CD4-positive, alpha-beta T cell treated with Interleukin-21 for 1 hour (primary cell): Measurements from ENCODE around the gene TRIM52.
A peak's percentile ranks its signal among the peaks of the same experiment; 100 is the strongest.

Experiments used
- DNase-seq: peaks from one replicate; pipeline ENCODE4 v3.0.0-alpha.2; 2020

Gene TRIM52

DNA sequence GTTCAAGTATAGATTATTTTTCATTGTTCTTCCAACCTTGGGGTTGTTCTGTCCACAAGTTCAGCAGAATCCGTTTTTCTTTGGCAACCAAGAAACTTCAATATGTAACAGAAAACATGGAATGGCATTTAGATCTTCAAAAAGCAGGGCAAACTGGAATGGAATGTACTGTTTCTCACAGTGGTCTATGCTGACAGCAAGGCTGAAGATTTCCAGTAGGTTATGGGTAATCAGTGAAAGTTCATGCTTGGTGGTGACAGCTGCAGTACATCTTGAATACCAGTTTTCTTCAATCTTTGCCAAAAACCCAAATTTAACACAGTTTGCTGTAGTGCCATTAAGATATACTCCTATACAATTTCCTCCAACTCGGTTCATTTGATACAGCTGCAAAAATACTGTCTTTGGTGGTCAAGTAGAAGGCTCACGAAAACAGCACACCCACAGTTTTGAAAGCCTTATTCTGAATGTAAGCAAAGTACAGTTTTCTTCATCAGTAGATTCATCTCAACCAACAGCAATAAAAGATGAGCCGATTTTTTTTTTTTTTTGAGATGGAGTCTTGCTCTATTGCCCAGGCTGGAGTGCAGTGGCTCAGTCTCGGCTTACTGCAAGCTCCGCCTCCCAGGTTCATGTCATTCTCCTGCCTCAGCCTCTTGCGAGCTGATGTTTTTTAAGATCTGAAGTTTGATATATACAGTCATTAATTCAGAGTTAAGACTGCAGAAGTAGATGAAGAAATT, 4.9 kb downstream of the TRIM52 start:
- no peak for DNase-seq

DNA sequence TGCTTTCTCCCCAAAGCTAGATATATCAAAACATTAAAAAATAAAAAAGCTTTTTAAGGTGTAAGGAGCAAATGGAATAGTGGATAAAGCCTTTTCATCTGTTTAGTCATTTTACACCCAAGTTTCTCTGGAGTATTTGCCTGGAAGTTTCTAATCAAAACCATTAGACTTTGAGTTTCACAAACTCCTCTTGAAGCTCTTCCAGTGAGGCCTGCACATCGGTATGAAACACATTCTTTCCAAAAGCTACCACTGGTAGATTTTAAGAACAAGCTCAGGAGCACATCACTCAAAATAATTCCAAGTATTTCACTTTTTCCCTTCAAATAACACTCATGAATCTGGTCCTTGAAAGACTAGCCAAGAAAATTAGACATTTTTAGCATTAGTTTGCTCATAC, 5.7 kb downstream of the TRIM52 start:
- DNase-seq, result no peak

DNA sequence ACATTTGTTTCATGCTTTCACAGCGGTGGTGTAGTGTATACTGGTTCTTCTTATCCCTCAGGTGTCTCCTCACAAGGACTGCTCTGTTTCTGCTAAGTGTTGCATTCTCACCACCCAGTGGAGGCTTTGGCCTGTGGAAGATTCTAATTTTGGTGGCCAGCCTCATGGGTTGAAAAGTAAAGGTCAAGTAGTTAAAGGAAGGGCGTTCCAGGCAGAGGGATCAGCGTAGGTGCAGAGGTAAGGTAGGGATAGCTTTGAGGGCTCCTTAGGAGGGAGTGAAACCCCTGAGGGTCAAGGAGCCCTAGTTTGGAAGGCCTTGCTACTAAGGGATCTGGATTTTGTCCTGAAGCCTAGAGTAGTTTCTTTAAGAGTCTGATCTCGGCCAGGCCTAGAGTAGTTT, 12.7 kb downstream of the TRIM52 start:
- DNase-seq, result no peak

DNA sequence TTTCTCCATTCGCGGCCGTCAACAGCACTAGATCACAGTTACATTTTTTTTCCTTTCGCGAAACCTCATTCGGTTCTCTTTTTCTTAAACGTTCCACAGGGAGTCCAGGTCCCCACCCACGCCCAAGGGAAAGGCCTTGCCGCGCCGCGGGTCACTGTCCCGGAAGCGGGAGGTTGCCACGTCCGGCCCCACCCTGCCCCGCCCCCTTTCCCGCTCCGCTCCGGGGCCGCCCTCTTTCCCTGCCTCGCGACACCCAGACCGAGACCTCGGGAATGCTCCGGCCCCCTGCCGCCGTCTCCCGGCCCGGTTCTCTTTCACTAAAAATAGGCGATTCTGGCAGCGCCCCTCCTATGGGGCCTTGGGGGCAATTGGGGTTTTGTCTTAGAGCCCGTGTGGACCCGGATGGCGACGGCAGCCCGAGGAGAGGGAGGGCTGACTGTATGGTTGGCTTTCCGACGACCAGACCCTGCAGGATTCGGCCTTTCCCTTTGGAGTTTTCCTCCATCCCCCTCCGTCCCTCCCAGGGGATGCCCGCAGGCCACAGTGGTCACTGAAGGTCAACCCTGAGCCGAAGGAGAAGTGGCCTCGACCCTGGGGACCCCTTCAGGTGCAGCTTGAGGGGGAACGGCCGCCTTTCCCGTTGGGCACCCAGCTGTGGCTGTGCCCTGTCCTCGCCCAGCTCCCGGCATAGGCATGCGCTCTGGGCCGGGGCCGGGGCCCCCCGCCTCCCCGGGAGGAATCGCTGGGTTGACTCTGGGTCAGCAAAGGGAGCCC, 14.5 kb downstream of the TRIM52 start:
- DNase-seq, result peak; percentile 72

DNA sequence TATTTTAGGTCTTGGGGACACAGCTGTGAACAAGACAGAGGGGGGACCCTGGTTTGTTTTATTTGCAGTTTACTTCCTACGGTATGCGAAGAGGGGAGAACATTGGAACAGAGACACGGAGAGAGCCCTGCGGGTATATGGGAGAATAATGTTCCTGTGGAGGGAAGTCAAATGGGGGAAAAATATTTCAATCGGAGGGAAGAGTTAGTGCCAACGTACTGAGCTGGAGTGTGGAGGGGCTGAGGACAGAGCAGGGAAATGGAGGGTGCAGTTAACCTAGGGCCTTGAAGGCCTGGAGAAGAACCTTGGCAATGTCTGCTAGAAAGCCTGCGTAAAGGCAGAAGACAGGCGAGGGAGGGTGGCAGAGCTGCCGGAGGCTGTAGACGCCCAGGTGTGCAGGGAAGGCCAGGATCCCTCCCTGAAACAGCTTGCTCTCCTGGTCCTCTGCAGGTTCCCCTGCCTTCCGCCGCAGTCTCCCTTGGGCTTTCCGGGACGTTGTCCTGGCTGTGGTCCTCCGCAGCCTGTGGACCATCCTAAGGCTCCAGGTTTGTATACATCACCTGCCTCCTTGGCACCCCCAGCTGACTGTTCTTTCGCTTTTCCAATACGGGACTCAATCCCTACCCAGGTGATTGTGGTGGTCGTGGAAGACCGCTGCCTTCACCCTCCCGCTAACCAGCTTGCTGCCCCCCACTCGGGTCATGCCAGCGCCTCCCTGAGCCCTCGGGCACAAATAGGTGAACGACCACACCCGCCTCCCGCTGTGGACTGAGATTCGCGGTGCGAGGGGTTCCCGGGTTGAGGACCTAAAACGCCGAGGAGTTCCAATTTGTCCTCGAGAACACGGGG, 15.3 kb downstream of the TRIM52 start:
- DNase-seq, result no peak

DNA sequence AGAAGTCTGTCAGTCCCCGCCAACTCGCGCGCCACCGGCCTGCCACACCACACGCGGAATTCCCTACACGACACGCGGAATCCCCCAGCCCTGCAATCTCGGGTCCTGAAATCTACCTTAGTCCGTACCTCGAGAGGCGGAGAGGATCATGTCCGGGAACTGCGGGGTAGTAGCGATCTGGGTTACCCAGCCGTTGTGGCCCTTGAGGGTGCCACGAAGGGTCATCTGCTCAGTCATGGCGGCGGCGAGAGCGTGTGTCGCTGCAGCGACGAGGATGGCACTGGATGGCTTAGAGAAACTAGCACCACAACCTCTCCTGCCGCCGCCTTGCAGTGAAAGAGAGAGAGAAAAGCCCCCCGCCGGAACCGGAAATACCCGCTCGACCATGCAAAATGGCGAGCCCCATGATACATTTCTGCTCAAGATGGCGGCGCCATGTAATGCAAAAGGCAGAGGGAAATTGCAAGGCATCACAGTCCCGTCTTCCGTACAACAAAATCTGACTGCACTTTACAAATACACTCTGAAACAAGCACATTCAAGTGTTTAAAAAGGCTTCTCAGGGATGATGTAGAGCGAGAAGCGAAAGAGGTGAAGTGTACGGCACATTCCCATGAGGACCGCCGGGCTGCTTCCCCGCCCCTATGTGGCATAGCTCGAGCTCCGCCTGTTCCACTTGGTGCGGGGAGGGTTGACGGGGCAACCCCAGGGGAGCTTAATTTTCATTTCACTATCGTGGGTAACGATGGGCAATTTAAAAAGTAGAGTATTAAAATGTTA, 17.2 kb downstream of the TRIM52 start, which contains the start of gene RACK1:
RACK1 (minus strand) TSS at position 343 of the 780 bp plus-strand sequence; CDS start at position 237, 106 bp downstream.
- peak; percentile 90 for DNase-seq

DNA sequence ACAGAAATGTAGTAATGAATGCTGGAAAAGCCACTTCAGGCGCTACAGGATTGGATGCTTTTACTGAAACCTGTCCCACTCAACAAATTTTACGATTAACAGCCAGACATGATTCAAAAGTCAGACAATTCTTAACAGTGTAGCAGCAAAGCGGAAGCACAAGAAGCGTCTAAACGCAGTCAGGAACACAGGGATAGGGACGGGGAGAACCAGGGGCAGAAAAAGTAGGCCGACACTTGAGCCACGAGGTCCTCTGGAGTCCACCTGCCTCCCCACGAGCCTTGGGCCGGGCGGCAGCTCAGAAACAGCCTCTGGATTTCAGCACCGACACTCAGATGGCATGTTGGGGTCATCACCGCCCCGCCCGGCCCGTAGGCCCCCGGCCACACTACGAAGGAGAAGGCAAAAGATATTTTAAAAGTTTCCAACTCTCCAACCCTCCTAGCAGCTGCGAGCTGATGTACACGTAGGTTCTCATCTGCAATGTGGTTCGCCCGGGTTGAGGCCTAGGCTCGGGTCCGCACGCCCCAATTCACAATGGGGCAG, 17.9 kb downstream of the TRIM52 start:
- DNase-seq, result peak; percentile 30

DNA sequence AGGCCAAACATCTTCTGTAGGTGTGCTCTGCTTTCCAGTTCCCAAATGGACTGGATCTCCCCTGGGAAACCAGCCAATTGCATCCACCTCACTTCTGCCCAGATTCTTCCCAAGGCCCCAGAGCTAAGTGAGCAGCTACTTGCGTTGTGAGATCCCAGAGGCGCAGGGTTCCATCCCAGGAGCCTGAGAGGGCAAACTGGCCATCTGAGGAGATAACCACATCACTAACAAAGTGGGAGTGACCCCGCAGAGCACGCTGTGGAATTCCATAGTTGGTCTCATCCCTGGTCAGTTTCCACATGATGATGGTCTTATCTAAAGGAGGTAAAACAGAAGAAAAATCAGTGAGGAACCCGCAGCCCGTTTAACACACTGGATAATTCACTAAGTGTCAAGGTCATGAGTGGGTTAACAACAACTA, 18.9 kb downstream of the TRIM52 start:
- no peak for DNase-seq

DNA sequence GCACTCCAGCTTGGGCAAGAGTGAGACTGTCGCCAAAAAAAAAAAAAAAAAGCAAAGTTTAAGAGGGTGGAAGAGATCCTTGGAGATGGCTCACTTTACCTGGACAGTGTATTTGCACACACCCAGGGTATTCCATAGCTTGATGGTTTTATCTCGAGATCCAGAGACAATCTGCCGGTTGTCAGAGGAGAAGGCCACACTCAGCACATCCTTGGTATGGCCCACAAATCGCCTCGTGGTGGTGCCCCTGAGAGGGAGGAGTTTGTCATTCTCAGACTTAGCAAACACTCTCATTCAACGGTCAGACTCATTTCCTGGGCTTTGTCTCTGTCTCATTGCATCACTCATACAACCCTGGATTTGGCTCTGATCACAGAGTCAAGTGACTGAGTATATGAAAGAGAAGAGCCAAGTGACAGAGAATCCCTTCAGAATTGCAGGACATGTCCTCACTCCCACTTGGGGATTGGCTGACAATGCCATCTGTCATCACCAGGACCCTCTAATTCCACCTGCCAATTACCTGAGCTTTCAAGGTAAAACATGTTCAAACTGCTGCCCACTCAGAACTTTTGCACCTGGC, 19.5 kb downstream of the TRIM52 start:
- peak; percentile 51 for DNase-seq

DNA sequence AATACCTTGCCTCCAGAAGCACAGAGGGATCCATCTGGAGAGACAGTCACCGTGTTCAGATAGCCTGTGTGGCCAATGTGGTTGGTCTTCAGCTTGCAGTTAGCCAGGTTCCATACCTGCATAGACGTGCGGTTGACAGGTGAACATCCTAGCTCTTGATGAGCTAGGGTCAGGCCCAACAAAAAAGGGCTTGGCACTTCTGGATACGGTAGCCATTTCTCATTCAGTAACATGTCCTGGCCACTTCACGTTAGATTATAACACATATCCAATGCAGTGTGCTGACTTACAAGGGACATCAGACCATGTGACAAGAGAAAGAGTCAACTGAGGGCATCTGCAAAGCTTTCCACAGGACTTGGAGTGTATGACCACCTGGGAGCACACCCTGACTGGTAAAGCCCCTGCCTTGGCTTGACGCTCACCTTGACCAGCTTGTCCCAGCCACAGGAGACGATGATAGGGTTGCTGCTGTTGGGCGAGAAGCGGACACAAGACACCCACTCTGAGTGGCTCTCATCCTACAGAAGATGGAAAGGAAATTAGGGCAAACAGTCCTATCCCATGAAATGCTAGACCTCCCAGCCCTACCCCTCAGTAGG, 21.8 kb downstream of the TRIM52 start:
- no peak for DNase-seq

DNA sequence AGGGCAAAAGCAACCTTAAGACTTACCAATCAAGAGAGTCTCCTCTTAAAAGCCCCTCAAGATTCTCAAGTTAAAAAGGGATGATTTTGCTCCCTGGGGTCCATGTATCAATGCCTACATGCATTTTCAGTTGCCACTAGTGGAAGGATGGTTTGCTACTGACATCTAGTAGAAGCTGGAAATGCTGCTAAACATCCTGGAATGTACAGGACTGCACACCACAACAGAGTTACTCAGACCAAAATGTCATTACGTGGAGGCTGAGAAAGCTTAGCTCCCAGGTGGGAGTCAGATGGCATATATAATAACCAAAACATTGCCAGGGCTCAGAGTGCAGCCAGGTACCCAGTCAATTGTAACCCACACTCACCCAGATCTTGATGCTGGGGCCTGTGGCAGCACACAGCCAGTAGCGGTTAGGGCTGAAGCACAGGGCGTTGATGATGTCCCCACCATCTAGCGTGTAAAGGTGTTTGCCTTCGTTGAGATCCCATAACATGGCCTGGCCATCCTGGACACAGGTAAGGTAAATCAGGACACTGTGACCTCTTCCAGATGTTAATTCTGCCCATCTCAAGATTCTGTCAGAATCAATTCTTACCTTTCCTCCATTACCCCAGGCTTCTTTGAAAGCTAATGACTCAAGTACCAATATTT, 23.1 kb downstream of the TRIM52 start:
- no peak for DNase-seq

DNA sequence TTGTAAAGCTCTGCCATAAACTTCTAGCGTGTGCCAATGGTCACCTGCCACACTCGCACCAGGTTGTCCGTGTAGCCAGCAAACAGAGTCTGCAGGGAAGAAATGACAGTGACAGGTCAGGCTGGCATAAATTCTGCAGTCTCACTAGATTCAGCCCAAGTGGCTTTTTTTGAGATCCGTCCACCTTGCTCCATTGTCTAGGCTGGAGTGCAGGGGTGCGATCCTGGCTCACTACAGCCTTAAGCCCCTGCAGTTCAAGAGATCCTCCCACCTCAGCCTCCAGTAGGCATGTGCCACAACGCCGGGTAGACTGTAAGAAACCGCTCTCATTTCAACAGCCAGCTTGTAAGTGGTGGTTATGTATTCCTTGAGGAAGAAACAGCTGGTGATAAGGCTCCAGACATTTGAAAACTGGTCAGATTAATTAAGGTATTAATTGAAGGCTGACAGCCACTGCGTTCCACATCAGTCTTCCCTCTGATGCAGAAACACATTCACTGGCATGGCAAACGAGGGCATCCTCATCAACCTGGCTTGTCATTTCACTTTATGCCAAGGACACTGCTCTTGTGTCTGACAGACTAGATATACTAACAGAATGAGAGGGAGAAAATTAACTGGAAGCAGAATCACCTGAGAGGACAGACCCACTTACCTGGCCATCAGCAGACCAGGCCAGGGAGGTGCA, 23.8 kb downstream of the TRIM52 start:
- DNase-seq, result no peak

DNA sequence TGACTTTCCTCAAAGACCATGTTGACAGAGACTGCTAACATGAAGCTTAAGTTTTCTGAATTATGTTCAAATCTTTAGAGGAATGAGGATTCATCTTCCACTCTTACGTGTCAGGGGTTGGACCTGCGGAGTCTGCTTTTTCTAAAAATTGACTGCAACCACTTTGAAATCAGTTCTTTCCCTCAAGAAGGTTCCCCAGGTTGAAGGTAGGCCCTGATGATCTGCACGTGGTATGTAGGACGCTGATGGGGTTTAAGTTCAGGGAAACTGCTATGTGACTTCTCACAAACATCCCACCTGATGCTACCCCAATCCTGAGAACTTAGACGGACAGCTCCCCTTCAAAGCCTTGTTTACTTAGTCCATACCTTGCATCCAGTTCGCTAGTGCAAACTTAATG, 24.5 kb downstream of the TRIM52 start:
- no peak for DNase-seq

DNA sequence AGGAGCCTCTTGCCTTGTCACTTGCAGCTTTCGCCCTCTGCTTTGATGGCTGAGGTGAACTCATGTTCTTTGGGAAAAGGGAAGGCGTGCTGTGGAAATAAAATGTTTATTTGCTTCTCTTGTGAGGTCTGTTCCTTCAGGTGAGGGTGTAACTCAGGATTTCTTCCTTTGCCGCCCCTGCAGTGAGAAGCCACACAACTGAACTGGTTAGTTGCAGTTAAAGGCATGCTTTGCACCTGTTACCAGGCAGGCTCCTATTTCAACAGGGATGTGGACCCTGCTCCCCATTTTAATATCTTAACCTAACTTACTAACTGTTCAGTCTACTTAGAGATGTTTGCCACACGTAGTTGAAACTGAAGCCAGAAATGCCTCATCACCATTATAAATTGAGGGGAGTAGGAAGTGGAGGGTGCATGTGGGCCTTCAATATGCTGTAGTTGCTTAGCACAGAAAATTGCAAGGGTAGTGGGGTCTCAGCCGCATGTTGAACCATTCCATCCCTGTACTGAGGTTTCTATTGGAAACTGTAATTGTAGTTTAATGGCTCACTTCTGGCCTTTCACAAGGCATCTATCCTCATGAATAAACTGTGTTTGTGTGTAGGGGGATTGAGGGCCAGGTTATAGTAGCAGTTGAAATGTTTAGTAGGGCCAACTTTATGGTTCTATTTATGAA, 25.1 kb downstream of the TRIM52 start:
- DNase-seq, result no peak

DNA sequence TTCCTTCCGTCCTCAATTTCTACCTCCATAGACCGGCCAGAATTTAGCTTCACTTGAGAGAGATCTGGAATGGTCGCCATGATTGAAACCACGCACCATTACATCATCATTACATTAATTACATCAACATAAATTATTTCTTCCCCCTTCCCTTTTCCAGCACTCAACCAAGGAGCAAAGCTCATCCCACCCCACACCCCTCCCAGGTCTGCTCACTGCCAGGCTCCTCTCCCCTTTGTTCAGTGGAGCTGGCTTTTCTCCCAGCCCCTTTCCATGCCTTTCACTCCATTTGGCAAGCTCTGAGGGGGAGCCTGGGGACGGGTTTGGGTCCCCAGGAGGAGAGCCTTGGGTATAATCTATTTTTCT, 25.6 kb downstream of the TRIM52 start:
- no peak for DNase-seq

DNA sequence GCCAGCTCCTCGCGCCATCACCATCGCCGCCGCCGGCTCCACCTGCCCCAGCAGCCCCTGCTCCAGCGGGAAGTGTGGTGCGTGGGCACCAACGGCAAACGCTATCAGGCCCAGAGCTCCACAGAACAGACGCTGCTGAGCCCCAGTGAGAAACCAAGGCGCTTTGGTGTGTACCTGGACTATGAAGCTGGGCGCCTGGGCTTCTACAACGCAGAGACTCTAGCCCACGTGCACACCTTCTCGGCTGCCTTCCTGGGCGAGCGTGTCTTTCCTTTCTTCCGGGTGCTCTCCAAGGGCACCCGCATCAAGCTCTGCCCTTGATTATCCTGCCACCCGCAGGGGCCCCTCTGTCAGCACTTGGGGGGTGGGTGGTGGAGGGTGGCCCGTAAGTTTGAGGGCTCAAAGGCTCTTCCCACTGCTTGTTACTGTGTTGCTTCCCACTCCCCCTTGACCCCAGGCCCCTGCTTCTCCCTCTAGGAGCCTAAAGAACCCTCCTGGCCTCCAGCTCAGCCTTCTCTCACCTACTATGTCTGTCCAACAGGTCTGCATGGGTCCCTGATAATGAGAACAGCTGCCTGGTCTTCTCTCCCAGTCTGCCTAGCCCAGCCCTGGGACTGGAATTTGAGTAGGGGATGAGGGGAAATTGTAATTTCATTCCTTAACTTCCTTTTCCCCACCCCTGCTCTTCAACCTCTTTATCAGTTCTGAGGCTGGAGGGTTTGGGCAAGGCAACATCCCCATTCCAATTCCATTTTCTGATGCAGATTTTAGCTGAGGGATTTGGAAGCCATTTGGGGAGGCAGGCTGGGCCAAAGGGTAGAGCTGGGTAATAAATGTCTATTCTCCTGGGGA, 26.3 kb downstream of the TRIM52 start:
- DNase-seq, result no peak

DNA sequence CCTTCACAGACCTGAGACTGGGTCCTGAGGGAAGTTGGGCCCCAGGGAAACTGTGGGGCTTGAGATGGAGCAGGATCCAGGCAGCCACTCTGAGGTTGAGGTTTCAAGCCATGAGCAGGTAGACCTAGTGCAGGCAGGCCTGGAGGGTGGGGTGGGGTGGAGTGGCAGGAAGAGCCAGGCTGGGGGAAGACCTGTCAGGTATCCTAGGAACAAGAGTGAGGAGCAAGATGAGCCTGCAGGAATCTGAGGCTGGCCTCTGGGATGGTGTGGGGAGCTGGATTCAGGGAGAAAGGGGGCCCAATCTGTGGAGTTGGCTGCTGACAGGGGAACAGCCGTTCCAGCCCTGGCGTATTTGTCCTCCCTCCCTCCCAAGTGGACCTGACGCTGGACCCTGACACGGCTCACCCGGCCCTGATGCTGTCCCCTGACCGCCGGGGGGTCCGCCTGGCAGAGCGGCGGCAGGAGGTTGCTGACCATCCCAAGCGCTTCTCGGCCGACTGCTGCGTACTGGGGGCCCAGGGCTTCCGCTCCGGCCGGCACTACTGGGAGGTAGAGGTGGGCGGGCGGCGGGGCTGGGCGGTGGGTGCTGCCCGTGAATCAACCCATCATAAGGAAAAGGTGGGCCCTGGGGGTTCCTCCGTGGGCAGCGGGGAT, 27.0 kb downstream of the TRIM52 start:
- no peak for DNase-seq
